Ishikawa (cell line): ENCODE results near the gene DENND4B.

ENCODE experiments used
- CEBPB ChIP-seq: IDR thresholded peaks from 2 replicates; pipeline ENCODE4 v1.6.1; 2012
- CREB1 ChIP-seq: IDR thresholded peaks from 2 replicates; pipeline ENCODE4 v1.6.1; 2012; ENCODE audit warnings: low read depth
- EGR1 ChIP-seq: IDR thresholded peaks from 2 replicates; pipeline ENCODE4 v1.6.1; 2012
- EP300 ChIP-seq: IDR thresholded peaks from 2 replicates; pipeline ENCODE4 v1.6.1; 2012; ENCODE audit warnings: borderline replicate concordance
- FOXM1 ChIP-seq: IDR thresholded peaks from 2 replicates; pipeline ENCODE4 v1.6.1; 2012; ENCODE audit warnings: low read depth, borderline replicate concordance
- MAX ChIP-seq: IDR thresholded peaks from 2 replicates; pipeline ENCODE4 v1.6.1; 2012
- NFIC ChIP-seq: IDR thresholded peaks from 2 replicates; pipeline ENCODE4 v1.6.1; 2012
- RAD21 ChIP-seq: IDR thresholded peaks from 2 replicates; pipeline ENCODE4 v1.6.1; 2012; ENCODE audit warnings: low read depth
- REST ChIP-seq: IDR thresholded peaks from 2 replicates; pipeline ENCODE4 v1.6.1; 2012; ENCODE audit warnings: low read depth, mild to moderate bottlenecking
- TAF1 ChIP-seq: IDR thresholded peaks from 2 replicates; pipeline ENCODE4 v1.6.1; 2012; ENCODE audit warnings: low read depth, mild to moderate bottlenecking
- TCF12 ChIP-seq: IDR thresholded peaks from 2 replicates; pipeline ENCODE4 v1.6.1; 2012; ENCODE audit warnings: low read depth
- TEAD4 ChIP-seq: IDR thresholded peaks from 2 replicates; pipeline ENCODE4 v1.6.1; 2012
- USF1 ChIP-seq: IDR thresholded peaks from 2 replicates; pipeline ENCODE4 v1.6.1; 2012
- YY1 ChIP-seq: IDR thresholded peaks from 2 replicates; pipeline ENCODE4 v1.6.1; 2012; ENCODE audit warnings: low read depth
- ZBTB7A ChIP-seq: IDR thresholded peaks from 2 replicates; pipeline ENCODE4 v1.6.1; 2012; ENCODE audit warnings: low read depth

DENND4B gene

GRCh38 chr1:153921080-153921802, 25.3 kb downstream of the DENND4B start:
- TF ChIP-seq TEAD4 (no peak), EP300 (no peak)

- no peak for TF ChIP-seq CEBPB
- TF ChIP-seq CREB1, result no peak
- TF ChIP-seq FOXM1, result no peak
- TF ChIP-seq TEAD4, result no peak
- TF ChIP-seq TAF1, result no peak
- TF ChIP-seq RAD21, result no peak
- TF ChIP-seq REST, result no peak
- TF ChIP-seq YY1, result no peak
- TF ChIP-seq MAX, result no peak
- no peak for TF ChIP-seq EP300
- no peak for TF ChIP-seq TCF12
- no peak for TF ChIP-seq USF1
- no peak for TF ChIP-seq EGR1
- TF ChIP-seq NFIC, result no peak
- no peak for TF ChIP-seq ZBTB7A
Observed at GRCh38 chr1:153919876-153920852, 26.4 kb downstream of the DENND4B start.

- TF ChIP-seq CEBPB, result no peak
- no peak for TF ChIP-seq ZBTB7A
- TF ChIP-seq NFIC, result no peak
- TF ChIP-seq USF1, result no peak
- TF ChIP-seq TAF1, result no peak
- no peak for TF ChIP-seq TEAD4
Observed at GRCh38 chr1:153916297-153916696, 30.2 kb downstream of the DENND4B start.

- TF ChIP-seq EGR1, result no peak
- no peak for TF ChIP-seq FOXM1
- TF ChIP-seq MAX, result no peak
- TF ChIP-seq TCF12, result no peak
- no peak for TF ChIP-seq NFIC
- TF ChIP-seq YY1, result no peak
Observed at GRCh38 chr1:153912349-153912748, 34.2 kb downstream of the DENND4B start.

GRCh38 chr1:153908071-153908470, 38.4 kb downstream of the DENND4B start:
- TF ChIP-seq TCF12 (no peak), CEBPB (no peak), RAD21 (no peak), EP300 (no peak), ZBTB7A (no peak), TAF1 (no peak), YY1 (no peak)

GRCh38 chr1:153907134-153907533, 39.4 kb downstream of the DENND4B start:
- TF ChIP-seq EP300, result no peak
- no peak for TF ChIP-seq TCF12
- no peak for TF ChIP-seq FOXM1
- no peak for TF ChIP-seq TAF1
- TF ChIP-seq YY1, result no peak
- no peak for TF ChIP-seq ZBTB7A
- TF ChIP-seq EGR1, result no peak
- no peak for TF ChIP-seq CREB1
- no peak for TF ChIP-seq NFIC
- no peak for TF ChIP-seq TEAD4
- no peak for TF ChIP-seq CEBPB
- no peak for TF ChIP-seq RAD21
- TF ChIP-seq MAX, result no peak

GRCh38 chr1:153906396-153906795, 40.1 kb downstream of the DENND4B start:
- TF ChIP-seq CEBPB (no peak), USF1 (no peak)
